Skeletal muscle tissue (tissue), 4 donors: ENCODE measurements around the gene TSKU. TPM values are rescaled to one million over a fixed set of nuclear protein-coding genes. Genes with fewer than 3 reads are reported as not detected.

Source experiments
- H3K27ac ChIP-seq: one replicate; pipeline ENCODE4 v1.7.0; 2013; ENCODE audit warnings: mild to moderate bottlenecking, low read depth, low read length, inconsistent platforms
- H3K27me3 ChIP-seq, 3 donors: one replicate each; pipeline ENCODE4 v1.7.0; 2013; ENCODE audit warnings: low read length in 3 of 3; ENCODE audit not compliant: control insufficient read depth in 3 of 3, insufficient read depth in 3 of 3
- H3K36me3 ChIP-seq, 3 donors: one replicate each; pipeline ENCODE4 v1.7.0; 2013; ENCODE audit warnings: low read length in 3 of 3; ENCODE audit not compliant: control insufficient read depth in 3 of 3, insufficient read depth in 3 of 3
- H3K4me1 ChIP-seq, 3 donors: one replicate each; pipeline ENCODE4 v1.7.0; 2013; ENCODE audit warnings: low read length in 3 of 3, mild to moderate bottlenecking in 3 of 3; ENCODE audit not compliant: control insufficient read depth in 3 of 3, insufficient read depth in 3 of 3
- H3K4me3 ChIP-seq, 3 donors: one replicate each; pipeline ENCODE4 v1.7.0; 2013; ENCODE audit warnings: low read length in 3 of 3
- H3K9ac ChIP-seq, 3 donors: one replicate each; pipeline ENCODE4 v1.7.0; 2013; ENCODE audit warnings: low read length in 3 of 3, mild to moderate bottlenecking in 3 of 3, moderate library complexity in 2 of 3, low read depth in 1 of 3
- H3K9me3 ChIP-seq, 3 donors: one replicate each; pipeline ENCODE4 v1.7.0; 2013; ENCODE audit warnings: low read length in 3 of 3; ENCODE audit not compliant: control insufficient read depth in 3 of 3
- total RNA-seq: library from RNA; depleted of rRNA; stranded (reverse); fragments of >200 nt; gene quantifications from one replicate; pipeline ENCODE4 v1.2.3, GENCODE V29; 2014
- donor health status: Osteomylitis.

TSKU gene
- total RNA-seq, 1 donor from 2014 or later, result 6.8 TPM

GRCh38 chr11:76778874-76779273 lies 4.3 kb upstream of the TSKU start:
- Histone ChIP-seq H3K27ac (no peak overlapping the region), H3K4me3 (no peak overlapping the region), H3K27me3 (peaks cover 0 to 6% (median 0%) of the 10 kb centered on the region in 3 donors), H3K36me3 (no peaks in the 10 kb centered on the region), H3K9me3 (peaks cover 0 to 5% (median 0%) of the 10 kb centered on the region in 3 donors), H3K4me1 (peaks cover 17 to 19% (median 18%) of the 10 kb centered on the region in 3 donors), H3K9ac (no peak overlapping the region)

DNA sequence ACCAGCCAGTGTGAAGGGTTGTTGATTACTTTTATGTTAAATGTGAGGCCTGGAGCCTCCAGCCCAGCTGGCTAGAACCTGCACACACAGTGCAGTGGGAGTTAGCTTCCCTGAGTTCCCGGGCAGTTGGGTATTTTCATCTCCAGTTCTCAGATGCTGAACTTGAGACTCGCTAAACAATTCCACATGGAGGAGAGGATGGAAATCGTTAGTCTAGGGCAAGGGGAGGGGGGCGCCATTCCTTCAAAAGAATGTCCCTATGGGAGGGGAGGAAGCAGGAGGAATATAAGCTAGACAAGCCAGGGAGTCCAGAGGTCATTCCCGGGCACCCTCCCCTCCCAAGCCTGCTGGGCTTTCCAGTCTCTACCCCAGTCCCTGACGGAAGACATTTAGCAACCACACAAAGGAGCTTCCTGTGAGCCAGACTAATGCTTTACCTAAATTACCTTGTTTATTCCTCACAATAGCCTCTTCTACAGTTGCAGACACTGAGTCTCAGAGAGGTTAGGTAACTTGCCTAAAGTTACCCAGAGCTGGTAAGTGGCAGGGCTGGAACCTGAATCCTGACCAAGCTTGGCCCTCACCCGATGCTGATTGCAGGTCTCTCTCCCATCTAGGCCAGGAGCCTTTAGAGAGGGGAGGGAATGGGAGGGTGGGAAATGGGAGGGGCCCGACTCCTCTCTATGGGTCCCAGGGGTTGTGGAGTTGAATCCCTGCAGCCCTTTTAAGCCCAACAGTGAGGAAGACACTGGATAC lies 1.9 kb upstream of the TSKU start:
- H3K9ac ChIP-seq, result no peak overlapping the region
- peaks cover 18 to 25% (median 20%) of the 10 kb centered on the region in 3 donors for H3K4me1 ChIP-seq
- H3K27me3 ChIP-seq, result peaks cover 0 to 11% (median 0%) of the 10 kb centered on the region in 3 donors
- no peaks in the 10 kb centered on the region for H3K36me3 ChIP-seq
- H3K4me3 ChIP-seq, result no peak overlapping the region
- no peak overlapping the region for H3K27ac ChIP-seq
- H3K9me3 ChIP-seq, result peaks cover 0 to 5% (median 0%) of the 10 kb centered on the region in 3 donors

DNA sequence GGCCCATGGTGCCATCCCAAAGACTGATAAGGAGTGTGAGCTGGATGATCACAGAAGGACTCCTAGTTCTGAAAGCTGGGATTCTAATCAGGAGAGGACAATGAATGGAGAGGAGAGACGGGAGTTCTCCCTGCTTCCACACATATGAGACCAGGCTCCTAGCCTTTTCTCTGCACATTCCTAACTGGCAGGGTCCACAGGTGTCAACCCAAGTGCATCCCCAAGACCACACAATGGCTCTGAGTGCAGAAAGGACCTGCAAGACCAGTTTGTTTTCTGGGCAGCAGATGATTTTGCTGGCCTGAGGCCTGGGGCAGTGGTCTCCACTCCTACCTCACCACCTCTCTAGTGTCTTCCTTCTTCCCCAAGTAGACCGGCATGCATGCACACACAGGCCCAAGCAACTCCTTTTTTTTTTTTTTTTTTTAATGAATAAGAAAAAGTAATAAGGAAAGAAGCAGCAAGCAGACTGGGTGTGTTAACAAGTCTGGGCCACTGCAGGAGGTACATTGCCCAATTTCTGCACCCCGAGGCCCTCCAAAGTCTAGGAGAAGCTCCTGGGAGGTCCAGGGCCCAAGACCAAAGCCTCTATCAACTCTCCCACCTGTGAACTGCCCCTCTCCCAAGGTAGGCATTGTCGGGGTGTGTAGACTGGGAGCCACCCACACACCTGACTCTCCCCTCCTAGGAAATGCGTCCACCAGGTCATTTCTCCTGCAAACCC lies 1.2 kb upstream of the TSKU start:
- H3K27ac ChIP-seq, result peak overlapping the region; percentile 60
- H3K9me3 ChIP-seq, result no peaks in the 10 kb centered on the region
- H3K4me1 ChIP-seq, result peaks cover 18 to 28% (median 20%) of the 10 kb centered on the region in 3 donors
- no peaks in the 10 kb centered on the region for H3K36me3 ChIP-seq
- H3K9ac ChIP-seq, result peak overlapping the region in 1 of 3 donors; percentile 16
- peaks cover 0 to 11% (median 0%) of the 10 kb centered on the region in 3 donors for H3K27me3 ChIP-seq
- H3K4me3 ChIP-seq, result peak overlapping the region in 2 of 3 donors; percentile 29 to 67

GRCh38 chr11:76782531-76783293 lies 444 bp upstream of the TSKU start:
- Histone ChIP-seq H3K4me3 (peak overlapping the region; percentile 57 to 85 (median 67)), H3K36me3 (no peaks in the 10 kb centered on the region), H3K4me1 (peaks cover 20 to 28% (median 22%) of the 10 kb centered on the region in 3 donors), H3K9ac (peak overlapping the region; percentile 16 to 81 (median 40)), H3K9me3 (no peaks in the 10 kb centered on the region), H3K27me3 (peaks cover 0 to 11% (median 0%) of the 10 kb centered on the region in 3 donors), H3K27ac (peak overlapping the region; percentile 60)

DNA sequence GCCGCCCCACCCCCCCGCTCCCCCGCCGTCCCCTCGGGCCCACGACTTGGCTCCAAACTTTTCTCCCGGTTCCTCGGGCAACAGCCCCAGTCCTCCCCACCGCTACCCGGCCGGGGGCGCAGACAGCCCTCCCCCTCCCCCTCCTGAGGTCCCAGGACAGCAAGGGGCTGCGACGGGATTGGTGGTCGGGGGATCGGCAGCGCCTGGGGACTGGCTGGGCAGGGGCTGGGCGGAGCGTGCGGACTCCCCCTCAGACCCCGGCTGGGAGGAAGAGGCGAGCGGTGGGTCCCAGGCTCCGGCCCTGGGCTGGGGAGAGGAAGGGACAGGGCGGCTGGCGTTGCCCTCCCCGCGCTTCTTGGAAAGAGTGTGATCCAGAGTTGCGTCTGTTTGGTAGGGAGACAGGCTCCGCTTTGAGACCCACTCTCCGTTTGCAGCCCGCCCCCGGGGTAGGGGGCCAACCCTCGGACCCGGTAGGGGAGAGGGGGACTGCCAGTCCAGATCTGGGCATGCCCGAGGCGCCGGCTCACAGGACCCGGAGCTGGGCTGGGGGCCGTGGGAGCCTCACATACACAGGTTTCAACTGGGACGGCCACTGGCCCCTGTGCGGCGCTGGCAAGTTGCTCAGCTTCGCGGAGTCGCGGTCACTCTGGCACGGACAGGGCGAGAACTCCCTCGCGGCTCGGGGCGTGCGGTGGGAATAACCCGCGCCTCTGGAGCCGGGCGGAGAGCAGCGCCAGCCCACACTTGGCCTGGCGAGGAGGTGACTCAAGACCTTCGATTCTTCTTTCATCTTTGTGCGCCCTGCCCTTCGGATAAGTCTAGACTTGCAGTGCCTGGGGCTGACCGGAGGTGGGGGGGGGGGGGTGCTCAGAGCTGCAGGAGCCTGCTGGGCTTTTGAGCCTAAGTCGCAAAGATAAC lies 999 bp downstream of the TSKU start:
- Histone ChIP-seq H3K9me3 (no peaks in the 10 kb centered on the region), H3K27ac (peak overlapping the region; percentile 73), H3K4me1 (peaks cover 20 to 32% (median 27%) of the 10 kb centered on the region in 3 donors), H3K4me3 (peak overlapping the region; percentile 61 to 85 (median 82)), H3K27me3 (peaks cover 0 to 8% (median 0%) of the 10 kb centered on the region in 3 donors), H3K9ac (peak overlapping the region; percentile 64 to 74 (median 65)), H3K36me3 (no peaks in the 10 kb centered on the region)

GRCh38 chr11:76785513-76785912 lies 2.4 kb downstream of the TSKU start:
- Histone ChIP-seq H3K4me1 (peaks cover 20 to 34% (median 25%) of the 10 kb centered on the region in 3 donors), H3K9me3 (no peaks in the 10 kb centered on the region)

GRCh38 chr11:76786016-76786415 lies 2.9 kb downstream of the TSKU start:
- Histone ChIP-seq H3K27me3 (peaks cover 0 to 8% (median 0%) of the 10 kb centered on the region in 3 donors), H3K4me1 (peaks cover 15 to 32% (median 20%) of the 10 kb centered on the region in 3 donors), H3K9me3 (no peaks in the 10 kb centered on the region), H3K9ac (no peak overlapping the region), H3K27ac (no peak overlapping the region), H3K4me3 (no peak overlapping the region), H3K36me3 (no peaks in the 10 kb centered on the region)

More at GRCh38 chr11:76785513-76785912, 2.4 kb downstream of the TSKU start:
- no peak overlapping the region for H3K27ac ChIP-seq
- H3K4me3 ChIP-seq, result peak overlapping the region in 1 of 3 donors; percentile 32
- no peak overlapping the region for H3K9ac ChIP-seq
- H3K36me3 ChIP-seq, result no peaks in the 10 kb centered on the region
- H3K27me3 ChIP-seq, result peaks cover 0 to 8% (median 0%) of the 10 kb centered on the region in 3 donors

DNA sequence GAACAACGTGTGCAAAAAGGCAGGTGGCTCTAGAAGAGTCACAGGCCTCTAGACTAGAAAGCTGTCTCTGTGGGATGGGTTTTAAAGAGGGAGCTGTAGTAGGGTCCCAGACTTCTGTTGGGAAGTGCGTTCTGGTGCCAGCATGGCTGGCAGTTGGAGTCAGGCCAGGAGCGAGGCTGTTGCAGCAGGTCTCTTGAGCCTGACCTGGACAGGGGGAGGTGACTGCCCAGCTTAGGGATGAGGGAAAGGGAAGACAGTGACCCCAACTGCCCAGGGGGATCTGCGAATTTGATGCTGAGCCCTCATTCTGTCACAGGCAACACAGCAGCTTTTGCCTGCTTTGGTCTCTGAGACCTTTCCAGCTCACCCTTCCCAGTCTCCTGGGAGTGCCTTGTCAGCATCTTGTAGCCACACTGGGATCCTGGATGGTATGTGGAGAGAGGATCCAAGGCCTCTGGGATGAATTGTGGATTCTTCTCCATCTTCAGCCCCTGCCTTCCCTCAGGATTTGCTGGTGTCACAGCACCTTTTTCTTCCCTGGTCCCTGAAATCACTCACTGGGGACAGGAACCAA lies 3.4 kb downstream of the TSKU start:
- Histone ChIP-seq H3K9ac (no peak overlapping the region), H3K9me3 (no peaks in the 10 kb centered on the region), H3K36me3 (no peaks in the 10 kb centered on the region), H3K4me1 (peaks cover 11 to 31% (median 16%) of the 10 kb centered on the region in 3 donors), H3K4me3 (no peak overlapping the region), H3K27ac (no peak overlapping the region), H3K27me3 (peaks cover 0 to 8% (median 0%) of the 10 kb centered on the region in 3 donors)
